HG02798 (cell line): ENCODE results near the gene SOX8.
"Not testable (repeated sequence)": the region's sequence is repeated elsewhere in the genome, so short reads cannot be mapped to it uniquely, and the experiment has no call there.

ENCODE experiments used
- ATAC-seq: cut with Tn5 transposase; IDR thresholded peaks from one replicate; pipeline ENCODE4 v1.9.1; 2021; ENCODE audit warnings: mild to moderate bottlenecking; ENCODE audit not compliant: unreplicated experiment, poor library complexity

SOX8 gene

GRCh38 chr16:1019231-1020090, 37.9 kb downstream of the SOX8 start:
- ATAC-seq = no peak

- no peak for ATAC-seq
These were observed 38.5 kb downstream of the SOX8 start for GRCh38 chr16:1020091-1020399.

GRCh38 chr16:1020591-1020990, 39.0 kb downstream of the SOX8 start:
- no peak for ATAC-seq

- no peak for ATAC-seq
These were observed 40.1 kb downstream of the SOX8 start for GRCh38 chr16:1021553-1022160.

- ATAC-seq = no peak
These were observed 40.9 kb downstream of the SOX8 start for GRCh38 chr16:1022466-1022865.

GRCh38 chr16:1024138-1024537, 42.6 kb downstream of the SOX8 start:
- ATAC-seq = no peak

GRCh38 chr16:1025183-1025809, 43.7 kb downstream of the SOX8 start:
- not testable (repeated sequence) for ATAC-seq

GRCh38 chr16:1026057-1026783, 44.6 kb downstream of the SOX8 start:
- no peak for ATAC-seq

- no peak for ATAC-seq
These were observed 45.4 kb downstream of the SOX8 start for GRCh38 chr16:1026784-1027500.

- ATAC-seq = no peak
These were observed 45.9 kb downstream of the SOX8 start for GRCh38 chr16:1027501-1027815.

- no peak for ATAC-seq
These were observed 46.5 kb downstream of the SOX8 start for GRCh38 chr16:1028056-1028455.

GRCh38 chr16:1028524-1029258, 47.1 kb downstream of the SOX8 start:
- ATAC-seq = no peak

- no peak for ATAC-seq
These were observed 47.6 kb downstream of the SOX8 start for GRCh38 chr16:1029259-1029545.

- no peak for ATAC-seq
These were observed 48.9 kb downstream of the SOX8 start for GRCh38 chr16:1030473-1030901.

- ATAC-seq = no peak
These were observed 50.1 kb downstream of the SOX8 start for GRCh38 chr16:1031666-1032065.

- no peak for ATAC-seq
These were observed 51.0 kb downstream of the SOX8 start for GRCh38 chr16:1032607-1033006.

- ATAC-seq = no peak
These were observed 51.6 kb downstream of the SOX8 start for GRCh38 chr16:1033128-1033679.

GRCh38 chr16:1034230-1035065, 52.9 kb downstream of the SOX8 start:
- ATAC-seq = no peak

- ATAC-seq = no peak
These were observed 53.5 kb downstream of the SOX8 start for GRCh38 chr16:1035066-1035415.
